ENCODE results near the gene CTNNA3.

CTNNA3 gene

GRCh38 chr10:67017218-67017617 is 678.8 kb downstream of the CTNNA3 start:
- TF ChIP-seq CTCF (IDR thresholded peaks at IDR 0.05): no peak
- H3K27ac ChIP-seq: no peak overlapping the region
- no peak overlapping the region for H3K4me3 ChIP-seq (ENCODE audit: low read depth, low read length)
- H3K4me1 ChIP-seq: no peaks in the 10 kb centered on the region
- no peaks in the 10 kb centered on the region for H3K36me3 ChIP-seq (ENCODE audit: control insufficient read depth, insufficient read depth, low read length)
- no peaks in the 10 kb centered on the region for H3K27me3 ChIP-seq (ENCODE audit: control insufficient read depth, insufficient read depth, low read length)
- no peaks in the 10 kb centered on the region for H3K9me3 ChIP-seq (ENCODE audit: control insufficient read depth, low read length)
- no peaks in the 10 kb centered on the region for H3K79me2 ChIP-seq
- no peak overlapping the region for H3K9ac ChIP-seq
- no peak overlapping the region for H3K4me2 ChIP-seq (ENCODE audit: low read length)
- no peak overlapping the region for H2AFZ ChIP-seq

GRCh38 chr10:67015225-67015624 is 680.8 kb downstream of the CTNNA3 start:
- H3K4me1 ChIP-seq: no peaks in the 10 kb centered on the region
- H3K4me3 ChIP-seq (ENCODE audit: low read depth, low read length): no peak overlapping the region
- no peaks in the 10 kb centered on the region for H3K27me3 ChIP-seq (ENCODE audit: control insufficient read depth, insufficient read depth, low read length)
- no peaks in the 10 kb centered on the region for H3K79me2 ChIP-seq
- no peaks in the 10 kb centered on the region for H3K9me3 ChIP-seq (ENCODE audit: control insufficient read depth, low read length)
- H3K9ac ChIP-seq: no peak overlapping the region
- H3K27ac ChIP-seq: no peak overlapping the region
- no peak for TF ChIP-seq CTCF (IDR thresholded peaks at IDR 0.05)
- no peaks in the 10 kb centered on the region for H3K36me3 ChIP-seq (ENCODE audit: control insufficient read depth, insufficient read depth, low read length)
- H3K4me2 ChIP-seq (ENCODE audit: low read length): no peak overlapping the region
- no peak overlapping the region for H2AFZ ChIP-seq

DNA sequence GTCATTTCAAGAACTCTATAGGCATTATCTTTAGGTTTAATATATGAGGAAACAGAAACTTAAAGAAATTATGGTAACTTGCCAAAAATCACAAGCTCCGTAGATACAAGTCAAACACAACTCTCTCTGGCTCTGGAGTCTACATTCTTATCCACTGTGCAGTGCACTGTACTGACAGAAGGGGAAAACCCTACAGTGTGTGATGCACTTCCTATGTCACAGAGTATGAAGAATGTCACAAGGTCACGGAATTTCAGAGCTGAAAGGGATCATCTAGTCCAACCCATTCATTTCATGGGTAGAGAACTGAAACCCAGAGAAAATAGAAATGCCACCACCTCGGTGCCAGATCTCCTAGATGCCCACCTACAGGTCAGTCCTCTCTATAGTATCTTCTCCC is 684.0 kb downstream of the CTNNA3 start:
- Histone ChIP-seq H3K36me3 (ENCODE audit: control insufficient read depth, insufficient read depth, low read length) (no peaks in the 10 kb centered on the region), H3K27me3 (ENCODE audit: control insufficient read depth, insufficient read depth, low read length) (no peaks in the 10 kb centered on the region), H3K27ac (no peak overlapping the region), H2AFZ (no peak overlapping the region), H3K4me1 (no peaks in the 10 kb centered on the region), H3K79me2 (no peaks in the 10 kb centered on the region), H3K9me3 (ENCODE audit: control insufficient read depth, low read length) (no peaks in the 10 kb centered on the region), H3K9ac (no peak overlapping the region), H3K4me2 (ENCODE audit: low read length) (no peak overlapping the region), H3K4me3 (ENCODE audit: low read depth, low read length) (no peak overlapping the region)
- no peak for TF ChIP-seq CTCF (IDR thresholded peaks at IDR 0.05)

DNA sequence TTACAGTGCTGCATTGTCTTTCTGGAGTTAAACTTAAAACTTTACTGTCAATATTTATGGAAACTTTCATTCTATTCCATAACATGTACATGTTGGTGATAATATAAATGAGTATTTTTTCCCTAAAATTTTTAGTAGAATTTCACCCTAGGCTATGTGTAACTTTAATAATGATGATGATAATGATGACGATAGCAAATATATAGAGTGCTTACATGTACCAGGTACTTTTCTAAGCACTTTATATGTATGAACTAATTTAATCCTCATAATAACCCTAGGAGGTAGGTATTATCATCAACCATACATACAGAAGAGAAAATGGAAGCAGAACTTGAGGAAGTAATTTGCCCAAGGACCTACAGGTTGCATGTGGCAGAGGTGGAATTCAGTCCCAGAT is 684.5 kb downstream of the CTNNA3 start:
- no peaks in the 10 kb centered on the region for H3K79me2 ChIP-seq
- no peak overlapping the region for H3K27ac ChIP-seq
- no peak overlapping the region for H3K4me3 ChIP-seq (ENCODE audit: low read depth, low read length)
- H2AFZ ChIP-seq: no peak overlapping the region
- no peak for TF ChIP-seq CTCF (IDR thresholded peaks at IDR 0.05)
- no peaks in the 10 kb centered on the region for H3K36me3 ChIP-seq (ENCODE audit: control insufficient read depth, insufficient read depth, low read length)
- no peaks in the 10 kb centered on the region for H3K4me1 ChIP-seq
- no peaks in the 10 kb centered on the region for H3K9me3 ChIP-seq (ENCODE audit: control insufficient read depth, low read length)
- H3K9ac ChIP-seq: no peak overlapping the region
- H3K4me2 ChIP-seq (ENCODE audit: low read length): no peak overlapping the region
- H3K27me3 ChIP-seq (ENCODE audit: control insufficient read depth, insufficient read depth, low read length): no peaks in the 10 kb centered on the region

- H3K4me1 ChIP-seq: no peaks in the 10 kb centered on the region
- no peak overlapping the region for H2AFZ ChIP-seq
- no peaks in the 10 kb centered on the region for H3K9me3 ChIP-seq (ENCODE audit: control insufficient read depth, low read length)
- no peak overlapping the region for H3K4me3 ChIP-seq (ENCODE audit: low read depth, low read length)
- no peaks in the 10 kb centered on the region for H3K79me2 ChIP-seq
- no peak for TF ChIP-seq CTCF (IDR thresholded peaks at IDR 0.05)
- H3K36me3 ChIP-seq (ENCODE audit: control insufficient read depth, insufficient read depth, low read length): no peaks in the 10 kb centered on the region
- H3K27me3 ChIP-seq (ENCODE audit: control insufficient read depth, insufficient read depth, low read length): no peaks in the 10 kb centered on the region
- no peak overlapping the region for H3K27ac ChIP-seq
- H3K9ac ChIP-seq: no peak overlapping the region
- no peak overlapping the region for H3K4me2 ChIP-seq (ENCODE audit: low read length)
These were observed 690.0 kb downstream of the CTNNA3 start for GRCh38 chr10:67005981-67006380.

Measured in parathyroid adenoma (tissue), 2 donors.